Activated naive CD8-positive, alpha-beta T cell treated with anti-CD3 and anti-CD28 coated beads for 36 hours (primary cell): ENCODE measurements around the gene COA4. TPM values are rescaled to one million over a fixed set of nuclear protein-coding genes. Genes with fewer than 3 reads are reported as not detected.

Source experiments
- DNase-seq: peaks from one replicate; pipeline ENCODE4 v3.0.0; 2021
- H3K27ac Mint-ChIP-seq: one replicate; pipeline ENCODE4 v1.8.0; 2022; ENCODE audit warnings: mild to moderate bottlenecking, moderate library complexity, mixed read lengths
- H3K27me3 Mint-ChIP-seq: one replicate; pipeline ENCODE4 v1.8.0; 2022; ENCODE audit warnings: mild to moderate bottlenecking, mixed read lengths
- H3K36me3 Mint-ChIP-seq: one replicate; pipeline ENCODE4 v1.8.0; 2021; ENCODE audit warnings: mild to moderate bottlenecking, mixed read lengths
- H3K4me1 Mint-ChIP-seq: one replicate; pipeline ENCODE4 v1.8.0; 2021; ENCODE audit warnings: mixed read lengths
- H3K4me3 Mint-ChIP-seq: one replicate; pipeline ENCODE4 v1.8.0; 2022; ENCODE audit warnings: mild to moderate bottlenecking, moderate library complexity, mixed read lengths
- H3K9me3 Mint-ChIP-seq: one replicate; pipeline ENCODE4 v1.8.0; 2022; ENCODE audit warnings: mixed read lengths
- total RNA-seq, 2 experiments: library from RNA; stranded (reverse); gene quantifications; one replicate each; pipeline ENCODE4 v1.2.3, GENCODE V29; 2021

Gene COA4
- total RNA-seq, 2 experiments from 2014 or later = 118 to 124 TPM

DNA sequence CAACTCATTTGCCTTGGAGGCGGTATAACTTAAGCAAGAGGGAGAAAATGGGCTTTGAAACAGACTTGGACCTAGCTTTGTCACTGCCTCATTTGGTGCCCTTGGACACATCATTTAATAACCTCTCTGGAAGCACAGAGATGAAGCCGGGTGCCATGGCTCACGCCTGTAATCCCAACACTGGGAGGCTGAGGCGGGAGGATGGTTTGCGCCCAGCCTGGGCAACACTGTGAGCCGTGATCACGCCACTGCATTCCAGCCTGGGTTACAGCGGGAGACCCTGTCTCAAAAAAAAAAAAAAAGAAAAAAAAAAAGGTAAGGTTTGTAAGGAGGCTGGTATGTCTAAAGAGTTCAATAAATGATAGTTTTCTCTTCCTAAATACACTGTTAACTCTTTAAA is 806 bp downstream of the COA4 start:
- H3K36me3 Mint-ChIP-seq = peaks cover 47% of the 10 kb centered on the region
- peak overlapping the region; percentile 100 for H3K4me3 Mint-ChIP-seq
- no peaks in the 10 kb centered on the region for H3K9me3 Mint-ChIP-seq
- H3K4me1 Mint-ChIP-seq = peaks cover 31% of the 10 kb centered on the region
- peak overlapping the region; percentile 99 for H3K27ac Mint-ChIP-seq
- DNase-seq = no peak
- H3K27me3 Mint-ChIP-seq = no peaks in the 10 kb centered on the region

DNA sequence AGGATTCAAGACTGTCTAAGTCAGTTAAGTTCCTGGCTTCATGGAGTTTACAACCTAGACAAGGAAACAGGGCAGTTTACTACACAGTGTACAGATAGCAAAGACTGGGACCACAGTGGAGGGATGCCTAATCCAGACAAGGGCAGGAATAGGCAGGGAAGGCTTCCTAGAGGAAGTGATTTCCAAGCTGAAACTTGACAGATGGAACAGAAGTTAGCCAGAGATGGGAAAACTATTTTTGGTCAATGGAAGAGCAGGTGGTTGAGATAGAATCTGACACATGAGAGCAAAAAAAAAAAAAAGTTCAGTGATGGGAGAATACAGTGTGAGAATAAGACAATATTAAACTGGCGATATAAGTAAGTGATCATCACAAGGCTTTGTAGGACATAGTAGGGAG is 1.3 kb downstream of the COA4 start:
- no peaks in the 10 kb centered on the region for H3K9me3 Mint-ChIP-seq
- H3K27ac Mint-ChIP-seq = peak overlapping the region; percentile 99
- peaks cover 48% of the 10 kb centered on the region for H3K36me3 Mint-ChIP-seq
- H3K4me3 Mint-ChIP-seq = peak overlapping the region; percentile 100
- no peaks in the 10 kb centered on the region for H3K27me3 Mint-ChIP-seq
- H3K4me1 Mint-ChIP-seq = peaks cover 32% of the 10 kb centered on the region
- DNase-seq = no peak

DNA sequence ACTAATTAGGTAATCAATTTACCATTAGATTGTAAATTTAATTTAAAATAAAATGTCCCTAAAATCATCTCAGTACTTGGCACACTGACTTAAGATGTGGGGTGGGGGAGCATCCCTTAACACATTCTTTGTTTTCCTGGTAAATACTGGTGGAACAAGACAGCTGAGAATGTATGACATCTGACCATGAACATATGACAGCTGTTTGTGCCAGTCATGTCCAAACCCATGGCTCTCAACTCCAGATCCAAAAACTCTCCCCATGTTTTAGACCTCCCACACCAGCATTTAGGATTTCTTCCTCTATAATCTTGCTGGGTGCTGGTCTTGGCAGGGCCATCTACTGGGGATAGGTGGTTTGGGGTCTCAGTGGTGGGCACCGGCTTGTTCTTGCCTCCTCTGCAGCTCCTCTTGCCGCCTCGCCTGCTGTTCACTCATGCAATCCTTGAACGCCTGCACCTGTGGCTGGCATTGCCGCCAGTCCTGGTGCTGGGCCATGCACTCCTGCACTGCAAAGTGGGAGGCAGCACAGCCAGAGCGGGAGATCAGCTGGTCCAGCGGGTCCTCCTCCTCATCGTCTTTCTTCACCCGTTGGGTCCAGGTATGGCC is 3.8 kb downstream of the COA4 start:
- no peak overlapping the region for H3K4me3 Mint-ChIP-seq
- peaks cover 23% of the 10 kb centered on the region for H3K4me1 Mint-ChIP-seq
- DNase-seq = no peak
- H3K9me3 Mint-ChIP-seq = no peaks in the 10 kb centered on the region
- no peak overlapping the region for H3K27ac Mint-ChIP-seq
- H3K27me3 Mint-ChIP-seq = no peaks in the 10 kb centered on the region
- H3K36me3 Mint-ChIP-seq = peaks cover 48% of the 10 kb centered on the region

DNA sequence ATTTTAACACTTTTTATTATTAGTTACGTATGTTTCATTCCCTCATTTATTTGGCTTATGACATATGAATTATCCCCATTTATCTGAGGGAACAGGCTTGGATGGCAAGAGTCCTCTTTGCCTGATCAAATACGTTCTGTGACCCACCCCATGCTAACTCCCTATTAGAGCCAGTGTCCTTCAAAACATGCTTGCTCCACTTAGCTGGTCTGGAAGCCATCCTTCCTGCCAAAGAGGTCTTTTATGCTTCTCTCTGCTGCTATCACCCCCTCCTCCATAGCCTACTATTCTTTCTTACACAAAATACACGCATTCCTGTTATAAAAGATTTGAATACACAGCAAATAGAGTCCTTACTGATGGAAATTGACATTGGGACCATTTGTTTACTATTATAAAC is 6.4 kb downstream of the COA4 start:
- no peak for DNase-seq
- peaks cover 13% of the 10 kb centered on the region for H3K4me1 Mint-ChIP-seq
- H3K4me3 Mint-ChIP-seq = no peak overlapping the region
- no peaks in the 10 kb centered on the region for H3K9me3 Mint-ChIP-seq
- no peak overlapping the region for H3K27ac Mint-ChIP-seq
- no peaks in the 10 kb centered on the region for H3K27me3 Mint-ChIP-seq
- H3K36me3 Mint-ChIP-seq = peaks cover 34% of the 10 kb centered on the region

DNA sequence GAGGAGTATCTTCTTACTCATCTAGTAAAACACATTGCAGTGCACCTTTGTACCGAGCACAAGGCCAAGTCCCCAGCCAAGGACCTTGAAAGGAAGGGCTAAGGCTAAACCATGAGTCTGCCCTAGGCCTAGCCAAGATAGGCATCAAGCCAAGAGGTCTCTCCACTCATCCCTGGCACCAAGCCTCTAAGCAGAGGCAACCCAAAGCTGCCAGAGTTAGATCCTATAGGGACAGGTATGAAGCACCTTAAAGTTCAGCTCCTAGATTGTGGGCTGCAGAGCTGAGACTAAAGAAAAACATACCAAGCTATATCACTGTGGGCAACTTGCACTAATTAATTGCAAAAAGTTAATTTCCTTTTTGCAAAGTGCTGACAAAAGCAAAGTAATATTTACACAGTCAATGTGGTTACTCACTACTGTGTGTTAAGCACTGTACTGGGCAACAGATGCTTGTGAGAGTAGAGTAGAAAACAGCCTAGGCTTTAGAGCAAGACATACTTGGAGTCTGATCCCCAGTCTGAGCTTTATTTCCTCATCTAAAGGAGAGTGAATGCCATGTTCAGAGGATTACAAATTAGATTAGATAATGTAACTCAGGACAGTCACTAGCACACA is 7.2 kb downstream of the COA4 start:
- Mint-ChIP-seq H3K4me3 (no peak overlapping the region), H3K27ac (peak overlapping the region; percentile 16), H3K4me1 (peaks cover 5% of the 10 kb centered on the region), H3K36me3 (peaks cover 28% of the 10 kb centered on the region), H3K9me3 (no peaks in the 10 kb centered on the region), H3K27me3 (no peaks in the 10 kb centered on the region)
- no peak for DNase-seq

DNA sequence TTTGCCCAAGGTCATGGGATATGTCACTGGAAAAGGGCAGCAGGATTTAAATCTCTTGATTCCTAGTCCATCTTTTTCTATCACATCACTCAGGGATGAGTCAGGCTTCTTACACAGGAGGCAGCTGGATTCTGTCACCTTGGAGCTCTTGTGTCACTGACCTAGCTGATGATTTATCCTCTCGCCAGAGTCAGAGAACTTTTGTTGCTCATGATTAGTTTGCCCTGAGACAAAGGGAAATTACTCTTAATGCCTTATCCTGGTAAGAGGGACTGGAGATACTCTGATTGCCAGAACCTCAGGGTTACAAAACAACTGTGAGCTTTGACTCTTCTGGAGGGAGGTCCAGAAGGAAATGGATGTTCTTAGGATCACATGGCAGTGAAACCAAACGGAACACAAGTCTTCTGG is 10.1 kb downstream of the COA4 start:
- H3K4me1 Mint-ChIP-seq = peaks cover 2% of the 10 kb centered on the region
- H3K27me3 Mint-ChIP-seq = no peaks in the 10 kb centered on the region
- H3K27ac Mint-ChIP-seq = no peak overlapping the region
- no peaks in the 10 kb centered on the region for H3K9me3 Mint-ChIP-seq
- no peak for DNase-seq
- peaks cover 14% of the 10 kb centered on the region for H3K36me3 Mint-ChIP-seq
- H3K4me3 Mint-ChIP-seq = no peak overlapping the region

DNA sequence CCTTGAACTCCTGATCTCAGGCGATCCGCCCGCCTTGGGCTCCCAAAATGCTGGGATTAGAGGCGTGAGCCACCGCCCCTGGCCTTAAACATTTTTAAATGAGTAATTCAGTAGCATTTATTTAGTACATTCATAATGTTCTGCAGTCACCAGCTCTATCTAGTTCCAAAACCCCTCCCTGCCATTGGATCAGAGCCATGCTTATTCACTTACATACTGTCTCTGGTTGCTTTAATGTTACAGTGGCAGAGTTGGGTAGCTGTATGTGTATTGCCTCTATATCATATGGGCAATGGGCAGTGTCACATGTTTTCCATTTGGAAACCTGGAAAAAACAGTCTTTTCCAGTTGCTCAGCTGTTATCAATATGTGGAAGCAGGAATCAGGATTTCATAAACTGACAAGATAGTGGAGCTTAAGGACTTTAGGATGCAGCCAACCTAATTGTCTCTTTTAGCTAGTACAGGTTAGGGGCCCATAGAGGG is 10.5 kb downstream of the COA4 start:
- no peak for DNase-seq
- Mint-ChIP-seq H3K4me1 (peaks cover 2% of the 10 kb centered on the region), H3K27ac (no peak overlapping the region), H3K4me3 (no peak overlapping the region), H3K9me3 (no peaks in the 10 kb centered on the region), H3K27me3 (no peaks in the 10 kb centered on the region), H3K36me3 (peaks cover 11% of the 10 kb centered on the region)

DNA sequence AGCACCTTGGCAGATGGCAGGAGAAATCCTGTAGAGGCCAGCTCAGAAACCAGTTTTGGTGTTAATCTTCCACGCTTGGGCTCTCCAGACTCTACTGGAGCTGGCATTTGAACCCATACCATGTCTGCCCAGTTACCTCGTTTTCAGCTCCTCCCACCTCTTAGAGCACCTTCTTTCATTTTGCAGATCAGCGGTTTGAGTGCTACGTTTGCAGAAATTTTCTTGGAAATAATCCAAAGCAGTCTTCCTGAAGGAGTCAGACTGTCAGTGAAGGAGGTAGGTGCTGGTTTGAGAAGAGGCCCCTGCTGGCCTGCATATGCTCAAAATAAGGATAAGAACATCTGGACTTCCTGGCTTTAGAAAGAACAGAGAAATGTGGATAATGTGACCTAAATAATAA is 13.7 kb downstream of the COA4 start:
- Mint-ChIP-seq H3K9me3 (no peaks in the 10 kb centered on the region), H3K4me3 (no peak overlapping the region), H3K27ac (no peak overlapping the region), H3K4me1 (no peaks in the 10 kb centered on the region), H3K27me3 (no peaks in the 10 kb centered on the region), H3K36me3 (peaks cover 13% of the 10 kb centered on the region)
- no peak for DNase-seq

DNA sequence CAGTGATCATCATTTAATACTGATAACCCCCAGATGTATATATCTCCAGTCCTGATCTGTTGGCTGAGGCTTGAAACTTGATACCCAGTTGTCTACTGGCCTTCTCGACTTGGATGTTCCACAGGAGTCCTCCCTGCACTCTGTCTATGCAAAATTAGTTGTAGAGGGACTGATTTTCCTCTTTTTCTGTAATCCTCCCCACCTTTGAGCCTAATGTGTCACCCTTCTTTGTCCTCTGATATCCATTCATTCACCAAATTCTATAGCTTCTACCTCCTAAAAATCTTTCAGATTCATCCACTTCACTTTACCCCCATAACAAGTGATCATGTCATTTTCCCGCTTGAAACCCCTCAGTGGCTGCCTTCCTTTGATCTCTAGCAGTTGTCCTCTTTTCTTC is 16.4 kb downstream of the COA4 start:
- Mint-ChIP-seq H3K4me3 (no peak overlapping the region), H3K9me3 (no peaks in the 10 kb centered on the region), H3K27me3 (no peaks in the 10 kb centered on the region), H3K4me1 (no peaks in the 10 kb centered on the region), H3K27ac (no peak overlapping the region), H3K36me3 (peaks cover 10% of the 10 kb centered on the region)
- no peak for DNase-seq

DNA sequence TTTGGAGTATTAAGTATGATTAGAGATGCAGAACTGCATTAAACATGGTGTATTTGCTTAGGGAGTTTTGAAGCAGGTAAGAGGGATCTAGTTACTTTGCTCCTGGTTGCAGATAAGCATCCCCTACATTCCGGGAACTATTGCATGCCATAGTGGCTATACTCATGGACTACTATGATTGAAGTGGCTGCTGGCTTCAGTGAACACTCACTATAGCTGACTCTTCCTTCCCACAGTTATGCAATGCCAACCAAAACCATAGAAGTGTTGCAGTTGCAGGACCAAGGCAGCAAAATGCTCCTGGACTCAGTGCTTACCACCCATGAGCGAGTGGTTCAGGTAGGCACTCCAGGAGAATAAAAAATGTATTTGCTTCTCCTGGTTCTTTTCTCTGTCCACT is 17.0 kb downstream of the COA4 start:
- Mint-ChIP-seq H3K9me3 (no peaks in the 10 kb centered on the region), H3K27ac (no peak overlapping the region), H3K4me1 (no peaks in the 10 kb centered on the region), H3K4me3 (no peak overlapping the region), H3K36me3 (peaks cover 9% of the 10 kb centered on the region), H3K27me3 (no peaks in the 10 kb centered on the region)
- no peak for DNase-seq

DNA sequence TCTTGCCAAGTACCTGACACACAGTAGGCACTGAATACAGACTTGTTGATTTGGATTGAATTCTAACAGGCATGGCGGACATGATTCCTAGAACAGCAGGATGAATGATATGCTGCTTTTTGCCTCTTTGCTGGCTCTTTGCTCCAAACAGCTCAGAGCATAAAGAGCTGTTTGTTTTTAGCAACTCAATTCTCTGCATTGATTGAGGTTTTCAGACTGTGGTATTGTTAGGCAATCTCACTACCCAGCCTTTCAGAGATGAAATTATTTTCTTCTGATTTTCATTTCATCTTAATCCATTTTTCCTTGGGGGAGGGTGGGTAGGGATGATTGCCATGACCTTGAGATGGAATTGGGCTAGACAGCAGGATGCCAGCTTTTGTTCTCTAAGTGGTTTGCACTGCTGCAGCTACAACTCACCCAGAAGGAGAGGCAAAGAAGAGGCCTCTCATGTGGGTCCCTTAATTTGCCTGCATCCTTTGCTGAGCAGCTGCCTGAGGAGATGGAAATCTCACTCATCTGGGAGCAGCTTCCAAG is 20.5 kb downstream of the COA4 start:
- no peaks in the 10 kb centered on the region for H3K27me3 Mint-ChIP-seq

DNA sequence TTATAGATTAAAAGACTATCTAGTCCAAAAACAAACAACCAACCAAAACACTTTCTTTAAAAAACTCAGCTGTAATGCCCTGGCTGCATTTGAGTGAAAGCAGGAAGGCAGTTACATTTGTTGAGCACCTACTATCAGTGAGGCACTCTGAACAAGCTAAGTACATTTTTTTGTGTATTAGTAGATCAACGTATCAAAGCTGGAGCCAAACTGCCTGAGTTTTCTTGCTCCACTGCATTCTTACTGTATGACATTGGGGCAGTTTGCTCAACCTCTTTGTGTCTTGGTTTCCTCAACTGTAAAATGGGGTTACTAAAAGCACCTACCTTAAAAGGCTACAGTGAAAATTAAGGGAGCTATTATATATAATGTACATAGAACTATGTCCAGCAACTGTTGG is 22.0 kb downstream of the COA4 start:
- DNase-seq = no peak
- H3K27me3 Mint-ChIP-seq = no peaks in the 10 kb centered on the region
- no peaks in the 10 kb centered on the region for H3K9me3 Mint-ChIP-seq
- H3K4me3 Mint-ChIP-seq = no peak overlapping the region
- H3K27ac Mint-ChIP-seq = no peak overlapping the region
- no peaks in the 10 kb centered on the region for H3K4me1 Mint-ChIP-seq
- H3K36me3 Mint-ChIP-seq = peaks cover 18% of the 10 kb centered on the region

More for the DNA sequence above, 20.5 kb downstream of the COA4 start:
- Mint-ChIP-seq H3K4me1 (no peaks in the 10 kb centered on the region), H3K27ac (no peak overlapping the region), H3K4me3 (no peak overlapping the region), H3K9me3 (no peaks in the 10 kb centered on the region), H3K36me3 (peaks cover 13% of the 10 kb centered on the region)
- no peak for DNase-seq

DNA sequence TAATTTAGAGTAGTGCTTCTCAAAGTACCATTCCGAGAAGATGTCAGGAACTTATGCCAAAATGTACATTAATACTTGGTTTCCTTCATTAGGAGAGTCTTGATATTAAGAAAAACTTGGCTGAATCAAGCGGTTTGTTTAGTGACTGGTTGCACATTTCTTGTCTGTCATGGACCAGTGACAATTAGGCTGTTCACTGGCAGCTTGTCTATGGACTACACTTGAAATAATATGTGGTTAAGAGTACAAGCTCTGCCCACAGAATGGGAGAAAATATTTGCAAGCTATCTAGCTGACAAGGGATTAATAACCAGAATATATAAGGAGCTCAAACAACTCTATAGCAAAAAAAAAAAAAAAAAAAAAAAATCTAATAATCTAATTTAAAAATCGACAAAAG is 24.6 kb downstream of the COA4 start:
- Mint-ChIP-seq H3K27ac (no peak overlapping the region), H3K27me3 (no peaks in the 10 kb centered on the region), H3K4me3 (no peak overlapping the region), H3K4me1 (no peaks in the 10 kb centered on the region), H3K9me3 (no peaks in the 10 kb centered on the region), H3K36me3 (peaks cover 11% of the 10 kb centered on the region)
- DNase-seq = no peak

DNA sequence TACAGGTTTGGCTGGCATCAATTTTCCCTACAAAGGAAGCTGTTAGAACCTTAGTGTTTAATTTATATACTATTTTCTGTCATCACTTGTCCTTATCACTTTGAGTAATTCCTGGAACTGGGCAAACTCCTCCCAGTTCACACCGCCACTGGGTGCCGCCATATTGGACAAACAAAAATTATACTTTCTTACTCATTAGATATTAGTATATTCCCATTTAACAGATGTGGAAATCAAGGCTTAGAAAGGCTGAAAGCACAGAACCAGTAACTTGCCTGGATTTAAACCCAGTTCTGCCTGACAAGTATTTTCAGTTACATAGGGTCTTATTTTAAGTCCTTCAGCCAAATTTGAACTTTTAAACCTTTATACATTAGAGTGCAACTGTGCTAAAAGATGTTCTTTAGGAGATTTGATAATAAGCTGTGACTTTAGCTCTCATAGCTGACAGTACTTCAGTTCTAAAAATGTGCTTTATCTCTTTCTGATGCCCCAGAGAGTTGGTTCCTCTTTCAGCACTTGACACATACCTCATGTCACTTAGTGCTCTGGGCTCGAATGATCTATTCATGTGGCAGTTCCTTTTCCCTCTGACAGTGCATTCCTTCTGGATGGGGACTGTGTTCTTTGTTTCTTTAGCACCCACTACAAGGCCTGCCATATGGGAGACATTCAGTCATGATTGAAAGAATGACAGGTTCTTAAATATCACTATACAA is 25.4 kb downstream of the COA4 start:
- no peak overlapping the region for H3K27ac Mint-ChIP-seq
- no peak for DNase-seq
- no peaks in the 10 kb centered on the region for H3K27me3 Mint-ChIP-seq
- H3K4me3 Mint-ChIP-seq = no peak overlapping the region
- H3K36me3 Mint-ChIP-seq = peaks cover 16% of the 10 kb centered on the region
- no peaks in the 10 kb centered on the region for H3K9me3 Mint-ChIP-seq
- H3K4me1 Mint-ChIP-seq = no peaks in the 10 kb centered on the region

DNA sequence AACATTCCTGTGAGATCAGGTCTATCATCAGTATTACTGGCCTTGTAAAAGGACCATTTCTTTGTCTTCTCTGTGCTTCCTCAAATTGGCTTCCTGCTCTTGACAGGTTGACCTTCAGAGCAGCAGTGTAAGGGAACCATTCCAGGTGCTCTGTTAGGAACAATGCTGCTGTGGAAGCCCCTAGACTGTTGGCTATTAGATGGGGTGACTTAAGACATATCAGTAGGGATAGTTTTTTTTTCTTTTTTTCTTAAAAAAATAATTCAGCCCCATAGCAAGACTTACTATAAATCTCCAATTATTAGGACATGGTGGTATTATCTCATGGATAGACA is 37.6 kb downstream of the COA4 start:
- no peaks in the 10 kb centered on the region for H3K9me3 Mint-ChIP-seq
- H3K27me3 Mint-ChIP-seq = no peaks in the 10 kb centered on the region
- no peaks in the 10 kb centered on the region for H3K4me1 Mint-ChIP-seq
- H3K4me3 Mint-ChIP-seq = no peak overlapping the region
- H3K36me3 Mint-ChIP-seq = peaks cover 4% of the 10 kb centered on the region
- DNase-seq = no peak
- no peak overlapping the region for H3K27ac Mint-ChIP-seq
